T-helper 1 cell (primary cell): Measurements from ENCODE around the gene TMC3.
"Not testable (repeated sequence)": the region's sequence is repeated elsewhere in the genome, so short reads cannot be mapped to it uniquely, and the experiment has no call there.

Experiments
- DNase-seq, 5 donors: peaks; one replicate each; pipeline ENCODE4 v3.0.0-alpha.2; 2012 to 2020

The TMC3 gene

DNA sequence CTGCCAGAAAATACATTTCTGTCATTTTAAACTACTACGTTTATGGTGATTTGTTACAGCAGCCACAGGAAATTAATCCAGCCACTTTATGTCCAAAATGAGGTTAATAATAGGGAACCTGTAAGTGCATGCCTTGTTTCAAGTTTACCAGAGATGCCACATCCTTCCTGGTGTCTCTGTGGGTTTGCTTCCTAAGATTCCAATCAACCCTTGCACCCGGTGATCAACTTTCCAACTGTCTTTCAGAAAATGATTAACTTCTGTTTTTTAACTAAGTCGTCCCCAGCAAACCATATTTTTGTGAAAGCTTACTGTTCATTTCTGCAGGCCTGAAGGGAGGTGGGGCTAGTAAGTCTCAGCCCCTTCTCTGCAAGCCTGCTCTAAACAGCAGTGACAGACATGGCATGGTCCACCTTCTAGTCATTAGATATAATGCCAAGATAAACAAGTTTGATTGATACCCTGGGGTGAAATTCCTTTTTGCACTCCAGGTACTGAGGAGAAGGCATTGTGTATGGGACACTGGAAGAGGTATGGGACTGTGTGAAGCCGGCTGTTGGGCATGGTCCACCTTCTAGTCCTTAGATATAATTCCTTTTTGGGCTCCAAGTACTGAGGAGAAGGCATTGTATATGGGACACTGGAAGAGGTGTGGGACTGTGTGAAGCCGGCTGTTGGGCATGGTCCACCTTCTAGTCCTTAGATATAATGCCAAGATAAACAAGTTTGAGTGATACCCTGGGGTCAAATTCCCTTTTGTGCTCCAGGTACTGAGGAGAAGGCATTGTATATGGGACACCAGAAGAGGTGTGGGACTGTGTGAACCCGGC, 11.1 kb upstream of the TMC3 start:
- no peak for DNase-seq

DNA sequence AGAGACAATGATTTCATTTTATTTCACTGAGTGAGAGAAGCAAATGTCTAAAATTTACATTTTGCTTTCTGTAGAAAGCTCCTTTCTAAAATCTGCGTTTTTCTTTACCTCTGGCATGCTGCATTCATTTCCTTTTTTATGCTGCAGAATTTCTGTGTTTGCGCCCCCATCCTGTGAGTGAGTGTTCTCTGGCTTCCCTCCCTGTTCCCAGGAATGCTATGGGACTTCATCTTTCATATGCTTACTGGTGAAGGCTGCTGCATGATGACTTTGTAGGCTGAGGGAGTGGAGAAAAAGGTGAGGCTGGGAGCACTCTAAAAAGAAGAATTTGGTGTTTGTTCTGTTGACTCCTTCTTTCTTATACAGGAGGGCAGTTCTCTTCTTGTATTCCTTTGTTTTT, 7.7 kb upstream of the TMC3 start:
- no peak for DNase-seq

DNA sequence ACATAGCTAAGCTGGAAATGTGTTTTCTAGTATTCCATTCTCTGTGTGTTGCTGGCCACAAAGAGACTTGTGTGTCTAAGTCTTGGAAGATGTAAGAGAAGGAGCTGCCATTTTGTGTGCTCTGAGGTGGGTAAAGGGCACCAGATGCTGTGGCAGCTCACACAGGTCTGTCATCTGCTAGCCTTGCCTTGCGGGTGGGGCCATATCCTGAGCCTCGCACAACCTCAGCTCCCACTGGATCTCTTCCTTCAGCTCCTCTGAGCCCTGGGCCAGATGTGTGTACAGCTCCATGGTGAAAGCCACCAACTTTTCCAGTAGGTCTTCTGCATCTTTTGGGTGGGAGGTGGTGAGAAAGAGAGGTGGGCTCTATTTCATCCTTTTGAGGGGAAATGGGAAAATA, 6.7 kb upstream of the TMC3 start:
- no peak for DNase-seq

- no peak for DNase-seq
These were observed 6.2 kb upstream of the TMC3 start for GRCh38 chr15:81380203-81380602.

DNA sequence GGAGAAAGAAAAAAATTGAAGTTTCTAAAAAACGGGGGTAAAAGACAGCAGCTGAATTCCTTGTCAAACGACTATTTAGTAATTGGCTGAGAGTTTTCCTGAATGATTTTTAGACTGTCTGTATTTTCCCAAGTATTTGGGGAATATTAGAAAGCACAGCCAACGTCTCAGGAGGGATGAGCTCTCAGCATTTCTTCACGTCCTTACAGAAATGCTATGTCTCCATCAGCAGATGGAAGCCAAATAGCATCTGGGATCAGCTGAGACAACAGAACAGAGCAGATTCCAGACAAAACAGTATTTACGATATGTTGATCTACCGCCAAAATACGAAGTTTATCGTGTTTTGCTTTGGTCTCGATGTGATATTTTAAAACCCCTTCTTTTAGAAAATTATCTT, 5.3 kb upstream of the TMC3 start:
- no peak for DNase-seq

- DNase-seq: no peak
These were observed 4.4 kb upstream of the TMC3 start for GRCh38 chr15:81378443-81378842.

- no peak for DNase-seq
These were observed 3.9 kb upstream of the TMC3 start for GRCh38 chr15:81377871-81378270.

DNA sequence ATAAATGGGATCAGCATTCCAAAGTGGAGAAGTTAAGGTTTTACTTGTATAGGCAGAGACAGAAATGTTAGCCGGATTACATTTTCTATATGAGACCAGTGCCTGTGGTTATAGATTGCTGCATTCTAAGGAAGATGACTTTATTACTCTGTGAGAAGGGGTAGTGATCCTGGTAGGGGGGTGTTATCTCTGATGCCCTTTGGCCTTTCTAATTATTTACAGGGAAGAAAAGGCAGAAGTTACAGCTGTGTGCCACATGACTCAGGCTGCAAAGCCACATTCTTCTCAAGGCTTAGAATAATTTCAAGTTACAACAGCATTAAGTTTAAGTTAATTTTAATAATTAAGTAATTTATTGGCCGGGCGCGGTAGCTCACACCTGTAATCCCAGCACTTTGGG, 2.2 kb upstream of the TMC3 start:
- no peak for DNase-seq

DNA sequence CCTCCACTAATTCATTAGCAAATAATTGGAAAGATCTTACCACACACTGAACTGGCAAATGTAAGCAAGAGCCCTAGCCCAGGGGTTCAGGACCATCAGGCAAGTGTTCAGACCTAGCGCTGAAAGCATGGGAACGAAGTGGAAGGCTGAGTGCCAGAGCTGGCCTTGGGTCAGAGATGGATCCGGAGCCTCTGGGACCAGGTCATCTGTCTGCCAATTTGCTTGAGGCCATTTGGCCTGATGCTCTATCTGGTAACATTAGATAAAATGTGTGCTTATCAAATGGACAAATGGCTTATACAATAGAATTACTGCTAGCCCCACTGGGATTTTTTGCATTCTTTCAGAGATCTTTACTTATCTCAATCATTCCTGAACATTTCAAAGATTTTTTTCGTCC, 1.4 kb upstream of the TMC3 start:
- no peak for DNase-seq

DNA sequence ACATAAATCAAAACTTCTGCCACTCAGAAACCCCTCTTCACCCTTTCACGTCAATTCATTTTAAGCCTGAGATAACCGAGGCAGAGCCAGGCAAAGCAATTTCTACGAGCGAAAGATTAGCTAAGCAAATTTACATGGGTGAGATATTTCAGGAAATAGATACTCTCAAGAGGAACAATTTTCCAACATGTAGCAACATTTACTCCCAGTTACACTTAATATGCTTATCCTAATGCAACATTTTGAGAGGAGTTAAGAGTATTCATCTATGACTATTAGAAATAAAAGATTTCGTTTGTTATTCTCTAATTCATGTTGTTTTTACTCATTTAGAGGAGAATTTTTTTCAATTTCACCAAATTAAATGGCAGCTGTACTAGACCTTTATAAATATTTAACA, 837 bp downstream of the TMC3 start:
- DNase-seq: no peak

GRCh38 chr15:81372575-81372974, 1.4 kb downstream of the TMC3 start:
- DNase-seq: no peak

GRCh38 chr15:81363718-81364500, 10.1 kb downstream of the TMC3 start:
- DNase-seq: no peak

GRCh38 chr15:81363276-81363675, 10.7 kb downstream of the TMC3 start:
- no peak for DNase-seq

GRCh38 chr15:81362790-81363189, 11.2 kb downstream of the TMC3 start:
- DNase-seq: no peak

GRCh38 chr15:81361891-81362290, 12.1 kb downstream of the TMC3 start:
- DNase-seq: no peak

GRCh38 chr15:81360491-81360890, 13.5 kb downstream of the TMC3 start:
- no peak for DNase-seq

- no peak for DNase-seq
These were observed 15.8 kb downstream of the TMC3 start for GRCh38 chr15:81358248-81358647.

- DNase-seq: no peak
These were observed 16.8 kb downstream of the TMC3 start for GRCh38 chr15:81357180-81357686.

- no peak for DNase-seq
These were observed 17.8 kb downstream of the TMC3 start for GRCh38 chr15:81356252-81356651.

- DNase-seq: no peak
These were observed 22.4 kb downstream of the TMC3 start for GRCh38 chr15:81351651-81352050.

- no peak for DNase-seq
These were observed 24.7 kb downstream of the TMC3 start for GRCh38 chr15:81349271-81349670.

DNA sequence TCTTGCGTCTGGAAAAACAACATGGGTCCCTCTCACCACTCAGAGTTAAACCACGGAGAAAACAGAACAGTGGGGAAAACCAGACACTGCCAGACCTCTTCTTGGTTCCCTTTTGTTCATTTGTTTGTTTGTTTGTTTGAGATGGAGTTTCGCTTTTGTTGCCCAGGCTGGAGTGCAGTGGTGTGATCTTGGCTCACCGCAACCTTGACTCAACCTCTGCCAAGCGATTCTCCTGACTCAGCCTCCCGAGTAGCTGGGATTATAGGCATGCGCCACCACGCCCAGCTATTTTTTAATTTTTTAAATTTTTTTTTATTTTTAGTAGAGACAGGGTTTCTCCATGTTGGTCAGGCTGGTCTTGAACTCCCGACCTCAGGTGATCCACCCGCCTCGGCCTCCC, 25.3 kb downstream of the TMC3 start:
- not testable (repeated sequence) for DNase-seq

DNA sequence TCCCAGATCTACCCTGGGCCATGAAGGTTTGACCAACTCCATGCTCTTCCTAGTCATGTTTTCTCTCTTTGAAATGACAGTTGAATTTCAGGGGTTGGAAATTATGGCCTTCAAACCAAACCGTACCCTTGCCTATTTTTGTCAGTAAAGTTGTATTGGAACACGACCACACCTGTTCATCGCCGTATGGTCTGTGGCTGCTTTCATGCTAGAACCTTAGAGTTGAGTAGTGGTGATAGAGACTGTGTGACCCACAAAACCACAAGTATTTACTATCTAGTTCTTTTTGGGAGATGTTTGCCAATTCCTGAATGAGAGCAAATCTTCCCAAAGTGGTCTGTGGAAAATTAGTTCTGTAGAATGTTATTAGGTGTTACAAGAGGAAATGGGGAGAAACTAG, 26.1 kb downstream of the TMC3 start:
- DNase-seq: no peak

DNA sequence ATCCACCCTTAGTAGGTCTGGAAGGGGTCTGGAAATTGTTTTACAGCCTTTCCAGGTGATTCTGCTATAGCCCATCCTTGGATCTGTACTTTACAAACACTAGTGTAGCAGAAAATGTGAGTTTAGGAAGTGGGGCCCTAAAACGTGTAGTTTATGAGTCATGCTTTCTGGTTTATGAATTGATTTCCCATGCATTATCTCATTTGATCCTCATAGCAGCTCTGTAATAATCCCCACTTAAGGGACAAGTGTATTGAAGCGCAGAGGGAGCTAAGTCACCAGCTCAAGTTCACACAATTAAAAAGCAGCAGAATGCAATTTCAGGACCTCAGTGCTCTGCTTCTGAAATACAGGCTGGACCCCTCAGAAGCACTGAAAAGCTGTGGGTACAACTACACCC, 27.4 kb downstream of the TMC3 start:
- no peak for DNase-seq
